ENCODE measurements around the gene USP17L15. TPM values are rescaled to one million over a fixed set of nuclear protein-coding genes. Genes with fewer than 3 reads are reported as not detected.

Gene USP17L15, protein sequence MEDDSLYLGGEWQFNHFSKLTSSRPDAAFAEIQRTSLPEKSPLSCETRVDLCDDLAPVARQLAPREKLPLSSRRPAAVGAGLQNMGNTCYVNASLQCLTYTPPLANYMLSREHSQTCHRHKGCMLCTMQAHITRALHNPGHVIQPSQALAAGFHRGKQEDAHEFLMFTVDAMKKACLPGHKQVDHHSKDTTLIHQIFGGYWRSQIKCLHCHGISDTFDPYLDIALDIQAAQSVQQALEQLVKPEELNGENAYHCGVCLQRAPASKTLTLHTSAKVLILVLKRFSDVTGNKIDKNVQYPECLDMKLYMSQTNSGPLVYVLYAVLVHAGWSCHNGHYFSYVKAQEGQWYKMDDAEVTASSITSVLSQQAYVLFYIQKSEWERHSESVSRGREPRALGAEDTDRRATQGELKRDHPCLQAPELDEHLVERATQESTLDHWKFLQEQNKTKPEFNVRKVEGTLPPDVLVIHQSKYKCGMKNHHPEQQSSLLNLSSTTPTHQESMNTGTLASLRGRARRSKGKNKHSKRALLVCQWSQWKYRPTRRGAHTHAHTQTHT
- not detected in 2 replicates for total RNA-seq

DNA sequence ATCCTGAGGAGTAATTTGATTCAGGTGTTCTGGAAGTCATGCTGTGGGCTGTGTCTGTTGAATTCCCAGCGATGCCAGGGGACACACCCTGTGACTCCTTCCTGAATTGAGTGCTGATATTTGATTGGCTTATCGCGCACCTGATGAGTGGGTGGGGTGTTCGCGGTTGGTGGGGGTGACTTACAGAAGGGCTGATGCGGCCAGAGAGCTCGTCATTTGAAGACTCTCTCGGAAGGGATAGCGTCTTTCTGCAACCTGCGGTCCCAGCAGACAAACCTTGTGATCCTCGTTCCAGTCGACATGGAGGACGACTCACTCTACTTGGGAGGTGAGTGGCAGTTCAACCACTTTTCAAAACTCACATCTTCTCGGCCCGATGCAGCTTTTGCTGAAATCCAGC lies at the start of gene USP17L15:
TSS of gene USP17L15 (plus strand) at position 301 of the 400 bp plus-strand sequence. CDS start at position 301, 0 bp downstream.

DNA sequence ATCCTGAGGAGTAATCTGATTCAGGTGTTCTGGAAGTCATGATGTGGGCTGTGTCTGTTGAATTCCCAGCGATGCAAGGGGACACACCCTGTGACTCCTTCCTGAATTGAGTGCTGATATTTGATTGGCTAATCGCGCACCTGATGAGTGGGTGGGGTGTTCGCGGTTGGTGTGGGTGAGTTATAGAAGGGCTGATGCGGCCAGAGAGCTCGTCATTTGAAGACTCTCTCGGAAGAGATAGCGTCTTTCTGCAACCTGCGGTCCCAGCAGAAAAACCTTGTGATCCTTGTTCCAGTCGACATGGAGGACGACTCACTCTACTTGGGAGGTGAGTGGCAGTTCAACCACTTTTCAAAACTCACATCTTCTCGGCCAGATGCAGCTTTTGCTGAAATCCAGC lies 23.8 kb upstream of the USP17L15 start, which contains the start of gene USP17L10:
TSS of gene USP17L10 (plus strand) at position 301 of the 400 bp plus-strand sequence. CDS start at position 301, 0 bp downstream.

DNA sequence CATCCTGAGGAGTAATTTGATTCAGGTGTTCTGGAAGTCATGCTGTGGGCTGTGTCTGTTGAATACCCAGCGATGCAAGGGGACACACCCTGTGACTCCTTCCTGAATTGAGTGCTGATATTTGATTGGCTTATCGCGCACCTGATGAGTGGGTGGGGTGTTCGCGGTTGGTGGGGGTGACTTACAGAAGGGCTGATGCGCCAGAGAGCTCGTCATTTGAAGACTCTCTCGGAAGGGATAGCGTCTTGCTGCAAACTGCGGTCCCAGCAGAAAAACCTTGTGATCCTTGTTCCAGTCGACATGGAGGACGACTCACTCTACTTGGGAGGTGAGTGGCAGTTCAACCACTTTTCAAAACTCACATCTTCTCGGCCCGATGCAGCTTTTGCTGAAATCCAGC lies 19.1 kb upstream of the USP17L15 start, which contains the start of gene USP17L11:
TSS of gene USP17L11 (plus strand) at position 301 of the 400 bp plus-strand sequence. CDS start at position 301, 0 bp downstream.

DNA sequence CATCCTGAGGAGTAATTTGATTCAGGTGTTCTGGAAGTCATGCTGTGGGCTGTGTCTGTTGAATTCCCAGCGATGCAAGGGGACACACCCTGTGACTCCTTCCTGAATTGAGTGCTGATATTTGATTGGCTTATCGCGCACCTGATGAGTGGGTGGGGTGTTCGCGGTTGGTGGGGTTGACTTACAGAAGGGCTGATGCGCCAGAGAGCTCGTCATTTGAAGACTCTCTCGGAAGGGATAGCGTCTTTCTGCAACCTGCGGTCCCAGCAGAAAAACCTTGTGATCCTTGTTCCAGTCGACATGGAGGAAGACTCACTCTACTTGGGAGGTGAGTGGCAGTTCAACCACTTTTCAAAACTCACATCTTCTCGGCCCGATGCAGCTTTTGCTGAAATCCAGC lies 14.3 kb upstream of the USP17L15 start, which contains the start of gene USP17L12:
TSS of gene USP17L12 (plus strand) at position 301 of the 400 bp plus-strand sequence. CDS start at position 301, 0 bp downstream.

DNA sequence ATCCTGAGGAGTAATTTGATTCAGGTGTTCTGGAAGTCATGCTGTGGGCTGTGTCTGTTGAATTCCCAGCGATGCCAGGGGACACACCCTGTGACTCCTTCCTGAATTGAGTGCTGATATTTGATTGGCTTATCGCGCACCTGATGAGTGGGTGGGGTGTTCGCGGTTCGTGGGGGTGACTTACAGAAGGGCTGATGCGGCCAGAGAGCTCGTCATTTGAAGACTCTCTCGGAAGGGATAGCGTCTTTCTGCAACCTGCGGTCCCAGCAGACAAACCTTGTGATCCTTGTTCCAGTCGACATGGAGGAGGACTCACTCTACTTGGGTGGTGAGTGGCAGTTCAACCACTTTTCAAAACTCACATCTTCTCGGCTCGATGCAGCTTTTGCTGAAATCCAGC lies 9.6 kb upstream of the USP17L15 start, which contains the start of gene USP17L13:
TSS of gene USP17L13 (plus strand) at position 301 of the 400 bp plus-strand sequence. CDS start at position 301, 0 bp downstream.

DNA sequence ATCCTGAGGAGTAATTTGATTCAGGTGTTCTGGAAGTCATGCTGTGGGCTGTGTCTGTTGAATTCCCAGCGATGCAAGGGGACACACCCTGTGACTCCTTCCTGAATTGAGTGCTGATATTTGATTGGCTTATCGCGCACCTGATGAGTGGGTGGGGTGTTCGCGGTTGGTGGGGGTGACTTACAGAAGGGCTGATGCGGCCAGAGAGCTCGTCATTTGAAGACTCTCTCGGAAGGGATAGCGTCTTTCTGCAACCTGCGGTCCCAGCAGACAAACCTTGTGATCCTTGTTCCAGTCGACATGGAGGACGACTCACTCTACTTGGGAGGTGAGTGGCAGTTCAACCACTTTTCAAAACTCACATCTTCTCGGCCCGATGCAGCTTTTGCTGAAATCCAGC lies 9.4 kb downstream of the USP17L15 start, which contains the start of gene USP17L17:
TSS of gene USP17L17 (plus strand) at position 301 of the 400 bp plus-strand sequence. CDS start at position 301, 0 bp downstream.

DNA sequence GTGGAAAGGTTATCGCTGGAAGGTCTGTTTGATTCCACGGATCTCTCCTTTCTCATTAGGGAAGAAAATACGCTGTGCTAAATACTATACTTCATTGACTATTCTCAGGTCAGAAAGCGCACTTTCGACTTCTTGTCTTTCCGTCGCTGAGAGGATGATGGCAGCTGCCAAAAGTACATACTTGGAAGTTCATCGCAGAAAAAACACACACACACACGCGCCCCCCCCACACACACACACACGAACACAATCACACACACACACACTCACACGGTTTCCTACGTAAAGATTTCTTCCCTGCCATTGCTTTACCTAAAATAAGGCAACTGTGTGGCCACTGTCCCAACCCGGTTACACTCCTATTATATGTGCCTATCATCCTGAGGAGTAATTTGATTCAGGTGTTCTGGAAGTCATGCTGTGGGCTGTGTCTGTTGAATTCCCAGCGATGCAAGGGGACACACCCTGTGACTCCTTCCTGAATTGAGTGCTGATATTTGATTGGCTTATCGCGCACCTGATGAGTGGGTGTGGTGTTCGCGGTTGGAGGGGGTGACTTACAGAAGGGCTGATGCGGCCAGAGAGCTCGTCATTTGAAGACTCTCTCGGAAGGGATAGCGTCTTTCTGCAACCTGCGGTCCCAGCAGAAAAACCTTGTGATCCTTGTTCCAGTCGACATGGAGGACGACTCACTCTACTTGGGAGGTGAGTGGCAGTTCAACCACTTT lies 13.9 kb downstream of the USP17L15 start, which contains the start of gene USP17L18:
TSS of gene USP17L18 (plus strand) at position 678 of the 728 bp plus-strand sequence. CDS start at position 678, 0 bp downstream.

DNA sequence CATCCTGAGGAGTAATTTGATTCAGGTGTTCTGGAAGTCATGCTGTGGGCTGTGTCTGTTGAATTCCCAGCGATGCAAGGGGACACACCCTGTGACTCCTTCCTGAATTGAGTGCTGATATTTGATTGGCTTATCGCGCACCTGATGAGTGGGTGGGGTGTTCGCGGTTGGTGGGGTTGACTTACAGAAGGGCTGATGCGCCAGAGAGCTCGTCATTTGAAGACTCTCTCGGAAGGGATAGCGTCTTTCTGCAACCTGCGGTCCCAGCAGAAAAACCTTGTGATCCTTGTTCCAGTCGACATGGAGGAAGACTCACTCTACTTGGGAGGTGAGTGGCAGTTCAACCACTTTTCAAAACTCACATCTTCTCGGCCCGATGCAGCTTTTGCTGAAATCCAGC lies 18.9 kb downstream of the USP17L15 start, which contains the start of gene USP17L19:
TSS of gene USP17L19 (plus strand) at position 301 of the 400 bp plus-strand sequence. CDS start at position 301, 0 bp downstream.

DNA sequence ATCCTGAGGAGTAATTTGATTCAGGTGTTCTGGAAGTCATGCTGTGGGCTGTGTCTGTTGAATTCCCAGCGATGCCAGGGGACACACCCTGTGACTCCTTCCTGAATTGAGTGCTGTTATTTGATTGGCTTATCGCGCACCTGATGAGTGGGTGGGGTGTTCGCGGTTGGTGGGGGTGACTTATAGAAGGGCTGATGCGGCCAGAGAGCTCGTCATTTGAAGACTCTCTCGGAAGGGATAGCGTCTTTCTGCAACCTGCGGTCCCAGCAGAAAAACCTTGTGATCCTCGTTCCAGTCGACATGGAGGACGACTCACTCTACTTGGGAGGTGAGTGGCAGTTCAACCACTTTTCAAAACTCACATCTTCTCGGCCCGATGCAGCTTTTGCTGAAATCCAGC lies 23.6 kb downstream of the USP17L15 start, which contains the start of gene USP17L20:
TSS of gene USP17L20 (plus strand) at position 301 of the 400 bp plus-strand sequence. CDS start at position 301, 0 bp downstream.

DNA sequence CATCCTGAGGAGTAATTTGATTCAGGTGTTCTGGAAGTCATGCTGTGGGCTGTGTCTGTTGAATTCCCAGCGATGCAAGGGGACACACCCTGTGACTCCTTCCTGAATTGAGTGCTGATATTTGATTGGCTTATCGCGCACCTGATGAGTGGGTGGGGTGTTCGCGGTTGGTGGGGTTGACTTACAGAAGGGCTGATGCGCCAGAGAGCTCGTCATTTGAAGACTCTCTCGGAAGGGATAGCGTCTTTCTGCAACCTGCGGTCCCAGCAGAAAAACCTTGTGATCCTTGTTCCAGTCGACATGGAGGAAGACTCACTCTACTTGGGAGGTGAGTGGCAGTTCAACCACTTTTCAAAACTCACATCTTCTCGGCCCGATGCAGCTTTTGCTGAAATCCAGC lies 28.4 kb downstream of the USP17L15 start, which contains the start of gene USP17L21:
TSS of gene USP17L21 (plus strand) at position 301 of the 400 bp plus-strand sequence. CDS start at position 301, 0 bp downstream.

DNA sequence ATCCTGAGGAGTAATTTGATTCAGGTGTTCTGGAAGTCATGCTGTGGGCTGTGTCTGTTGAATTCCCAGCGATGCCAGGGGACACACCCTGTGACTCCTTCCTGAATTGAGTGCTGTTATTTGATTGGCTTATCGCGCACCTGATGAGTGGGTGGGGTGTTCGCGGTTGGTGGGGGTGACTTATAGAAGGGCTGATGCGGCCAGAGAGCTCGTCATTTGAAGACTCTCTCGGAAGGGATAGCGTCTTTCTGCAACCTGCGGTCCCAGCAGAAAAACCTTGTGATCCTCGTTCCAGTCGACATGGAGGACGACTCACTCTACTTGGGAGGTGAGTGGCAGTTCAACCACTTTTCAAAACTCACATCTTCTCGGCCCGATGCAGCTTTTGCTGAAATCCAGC lies 33.1 kb downstream of the USP17L15 start, which contains the start of gene USP17L22:
TSS of gene USP17L22 (plus strand) at position 301 of the 400 bp plus-strand sequence. CDS start at position 301, 0 bp downstream.

Other genes starting within 250 kb of the USP17L15 start
- gene FAM90A26, start 64.0 kb upstream of the USP17L15 start, total RNA-seq: not detected in 2 replicates
- gene USP17L10, start 23.7 kb upstream of the USP17L15 start, total RNA-seq: not detected in 2 replicates
- gene USP17L11, start 19.0 kb upstream of the USP17L15 start, total RNA-seq: not detected in 2 replicates
- gene USP17L12, start 14.2 kb upstream of the USP17L15 start, total RNA-seq: not detected in 2 replicates
- not detected in 2 replicates for gene USP17L13, start 9.5 kb upstream of the USP17L15 start, total RNA-seq
- not detected in 2 replicates for gene USP17L17, start 9.5 kb downstream of the USP17L15 start, total RNA-seq
- gene USP17L18, start 14.2 kb downstream of the USP17L15 start, total RNA-seq: not detected in 2 replicates
- gene USP17L19, start 19.0 kb downstream of the USP17L15 start, total RNA-seq: not detected in 2 replicates
- gene USP17L20, start 23.7 kb downstream of the USP17L15 start, total RNA-seq: not detected in 2 replicates
- gene USP17L21, start 28.5 kb downstream of the USP17L15 start, total RNA-seq: not detected in 2 replicates
- gene USP17L22, start 33.2 kb downstream of the USP17L15 start, total RNA-seq: not detected in 2 replicates
- not detected in 2 replicates for gene USP17L24, start 90.8 kb downstream of the USP17L15 start, total RNA-seq
- not detected in 2 replicates for gene USP17L25, start 95.5 kb downstream of the USP17L15 start, total RNA-seq
- not detected in 2 replicates for gene USP17L26, start 100.3 kb downstream of the USP17L15 start, total RNA-seq
- gene USP17L5, start 105.0 kb downstream of the USP17L15 start, total RNA-seq: not detected in 2 replicates
- not detected in 2 replicates for gene USP17L27, start 109.8 kb downstream of the USP17L15 start, total RNA-seq
- gene USP17L28, start 114.5 kb downstream of the USP17L15 start, total RNA-seq: not detected in 2 replicates
- gene USP17L29, start 119.3 kb downstream of the USP17L15 start, total RNA-seq: not detected in 2 replicates
- not detected in 2 replicates for gene USP17L30, start 128.7 kb downstream of the USP17L15 start, total RNA-seq
- not detected in 2 replicates for gene DEFB131A, start 210.0 kb downstream of the USP17L15 start, total RNA-seq

Data from dermis lymphatic vessel endothelial cell (primary cell).